Renal cortex interstitium (tissue), 15 donors: ENCODE measurements around the gene PPP1R3A. TPM values are rescaled to one million over a fixed set of nuclear protein-coding genes. Genes with fewer than 3 reads are reported as not detected.
"Not testable (repeated sequence)": the region's sequence is repeated elsewhere in the genome, so short reads cannot be mapped to it uniquely, and the experiment has no call there.

Experiments
- DNase-seq, 11 donors: peaks; one replicate each; pipeline ENCODE4 v3.0.0-alpha.2; 2013; ENCODE audit warnings: low read depth in 9 of 11, low spot score in 4 of 11; ENCODE audit errors: extremely low read depth in 1 of 11
- long read RNA-seq, 16 experiments: transcript quantifications; one replicate each; lab custom pipeline, GENCODE V29; 2026
- polyA plus RNA-seq, 3 donors: library from polyadenylated mRNA; unstranded; fragments of 120-200 nt; gene quantifications; one replicate each; pipeline ENCODE4 v1.2.1, GENCODE V29; 2013; ENCODE audit not compliant: insufficient read length in 3 of 3

Gene PPP1R3A
- polyA plus RNA-seq = under 1 TPM in 1 of 3 donors, not detected in 2; 0.04 TPM
- long read RNA-seq, donor 1 = 0 reads
- long read RNA-seq, donor 2 = 0 reads
- long read RNA-seq, donor 3 = 0 reads
- long read RNA-seq, donor 4 = 0 reads
- long read RNA-seq, donor 5 = 0 reads
- long read RNA-seq, donor 6 = 0 reads
- long read RNA-seq, donor 7 = 0 reads
- long read RNA-seq, donor 8 = 0 reads
- long read RNA-seq, donor 9 = 0 reads
- long read RNA-seq, donor 10 = 0 reads
- long read RNA-seq, donor 11 = 0 reads
- long read RNA-seq, donor 12 = 0 reads
- long read RNA-seq, donor 13 = 0 reads
- long read RNA-seq, donor 14 = 0 reads
- long read RNA-seq, donor 15 = 0 reads
- long read RNA-seq, donor 16 = 0 reads

- DNase-seq = no peak
Measured at GRCh38 chr7:113918946-113919345, at the start of gene PPP1R3A. PPP1R3A (minus strand) TSS chr7:113919009; CDS start chr7:113918996, 13 bp downstream.

DNA sequence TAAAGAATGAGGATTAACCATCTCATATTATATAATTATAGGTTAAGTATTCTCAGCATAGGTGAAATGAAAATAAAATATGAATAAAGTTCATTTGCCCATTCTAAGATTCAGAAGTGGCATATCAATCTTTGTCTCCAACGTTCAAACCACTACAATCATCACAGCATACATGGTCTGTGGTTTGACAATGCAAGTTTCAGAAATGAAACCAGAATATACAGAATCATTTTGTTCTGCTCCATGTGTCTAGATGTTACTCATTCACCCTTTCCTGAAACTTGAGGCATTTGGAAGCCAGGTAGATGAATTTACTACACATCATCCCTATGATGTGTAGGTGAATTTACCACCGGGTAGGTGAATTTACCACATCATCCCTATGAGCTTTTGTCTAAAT lies 44.5 kb upstream of the PPP1R3A start:
- DNase-seq = no peak

DNA sequence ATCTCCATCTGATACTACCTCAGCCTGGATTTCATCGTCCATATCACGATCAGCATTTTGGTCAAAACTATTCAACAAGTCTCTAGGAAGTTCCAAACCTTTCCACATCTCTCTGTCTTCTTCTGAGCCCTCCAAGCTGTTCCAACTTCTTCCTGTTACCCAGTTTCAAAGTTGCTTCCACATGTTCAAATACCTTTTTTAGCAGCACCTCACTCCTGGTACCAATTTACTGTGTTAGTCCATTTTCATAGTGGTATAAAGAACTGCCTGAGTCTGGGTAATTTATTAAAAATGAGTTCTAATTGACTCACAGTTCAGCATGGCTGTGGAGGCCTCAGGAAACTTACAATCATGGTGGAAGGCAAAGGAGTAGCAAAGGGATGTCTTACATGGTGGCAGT lies 41.1 kb upstream of the PPP1R3A start:
- DNase-seq = no peak

DNA sequence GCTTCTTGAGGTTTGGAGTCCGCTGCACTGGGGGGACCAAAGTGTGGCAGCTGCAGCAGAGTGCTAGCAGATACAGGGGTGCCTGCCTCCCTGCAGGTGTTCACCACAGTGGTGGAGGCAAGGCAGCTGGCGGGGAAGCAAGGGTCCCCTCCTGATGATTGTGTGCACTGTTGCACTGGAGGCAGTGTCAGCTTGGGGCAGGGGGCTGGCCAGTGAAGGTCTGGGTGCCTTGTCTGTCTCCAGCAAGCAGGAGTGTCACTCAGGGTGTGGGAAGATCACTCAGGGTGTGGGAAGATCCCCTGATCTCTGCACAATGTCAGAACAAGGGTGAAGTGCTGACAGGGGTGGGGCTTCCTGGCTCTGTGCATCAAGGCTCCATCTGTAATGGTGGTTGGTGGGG lies 36.3 kb upstream of the PPP1R3A start:
- no peak for DNase-seq

DNA sequence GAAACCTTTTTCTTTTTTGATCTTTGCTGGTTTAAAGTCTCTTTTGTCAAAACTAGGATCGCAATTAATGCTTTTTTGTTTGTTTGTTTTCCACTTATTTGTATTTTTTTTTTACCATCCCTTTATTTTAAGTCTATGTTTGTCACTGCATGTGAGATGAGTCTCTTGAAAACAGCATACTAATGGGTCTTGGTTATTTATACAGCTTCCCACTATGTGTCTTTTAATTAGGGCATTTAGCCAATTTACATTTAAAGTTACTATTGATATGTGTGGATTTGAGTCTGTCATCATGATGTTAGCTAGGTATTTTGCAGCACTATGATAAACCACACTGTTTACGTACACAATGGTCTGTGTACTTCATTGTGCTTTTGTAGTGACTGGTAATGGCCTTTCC lies 34.7 kb upstream of the PPP1R3A start:
- no peak for DNase-seq

GRCh38 chr7:113945018-113945938 lies 26.5 kb upstream of the PPP1R3A start:
- no peak for DNase-seq

GRCh38 chr7:113936982-113937381 lies 18.2 kb upstream of the PPP1R3A start:
- no peak for DNase-seq

DNA sequence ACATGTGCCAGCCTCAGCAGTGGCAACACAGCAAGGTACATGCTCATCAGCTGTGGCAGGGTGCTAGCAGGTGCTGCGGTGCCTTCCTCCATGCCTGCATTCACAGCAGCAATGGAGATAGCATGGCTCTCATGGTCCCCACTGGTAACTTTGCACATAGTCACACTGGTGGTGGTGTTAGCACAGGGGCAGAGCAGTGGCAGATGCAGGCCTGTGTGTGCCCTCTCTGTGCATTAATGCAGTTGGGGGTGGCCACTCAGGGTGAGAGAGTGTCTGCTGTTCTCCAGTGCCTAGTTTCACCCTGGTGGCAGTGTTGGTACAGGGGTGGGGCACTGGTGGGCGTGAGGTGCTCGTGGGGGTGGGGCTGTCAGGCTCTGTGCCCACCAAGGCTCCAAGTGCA lies 17.7 kb upstream of the PPP1R3A start:
- DNase-seq = no peak

GRCh38 chr7:113929389-113929788 lies 10.6 kb upstream of the PPP1R3A start:
- DNase-seq = not testable (repeated sequence)

DNA sequence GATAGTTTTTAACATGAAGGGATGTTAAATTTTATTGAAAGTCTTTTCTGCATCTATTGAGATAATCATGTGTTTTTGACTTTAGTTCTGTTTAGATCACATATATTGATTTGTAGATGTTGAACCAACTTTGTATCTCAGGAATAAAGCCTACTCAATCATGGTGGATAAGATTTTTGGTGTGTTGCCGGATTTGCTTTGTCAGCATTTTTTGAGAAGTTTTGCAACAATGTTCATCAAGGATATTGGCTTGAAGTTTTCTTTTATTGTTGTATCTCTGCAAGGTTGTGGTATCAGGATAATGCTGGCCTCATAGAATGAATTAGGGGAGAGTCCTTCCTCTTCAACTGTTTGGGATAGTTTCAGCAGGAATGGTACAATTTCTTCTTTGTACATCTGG lies 9.3 kb upstream of the PPP1R3A start:
- no peak for DNase-seq

DNA sequence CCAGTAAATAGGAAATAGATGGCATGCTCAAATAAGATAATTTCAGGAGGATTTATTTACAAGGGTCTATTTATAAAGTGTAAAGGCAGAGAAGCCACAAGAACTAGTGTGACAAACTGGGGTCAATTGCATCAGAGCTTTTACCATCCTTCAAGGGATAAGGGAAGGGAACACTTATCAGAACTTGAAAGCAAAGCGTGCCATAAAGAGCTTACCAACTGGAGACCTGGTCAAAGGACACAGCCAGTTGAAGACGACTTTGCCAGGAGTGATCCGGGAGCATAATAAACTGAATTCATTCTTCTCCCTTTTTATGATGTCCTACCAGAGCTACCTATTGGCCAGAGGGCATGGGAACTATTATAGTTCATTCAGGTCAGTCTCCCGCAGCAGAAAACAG lies 3.2 kb upstream of the PPP1R3A start:
- no peak for DNase-seq

DNA sequence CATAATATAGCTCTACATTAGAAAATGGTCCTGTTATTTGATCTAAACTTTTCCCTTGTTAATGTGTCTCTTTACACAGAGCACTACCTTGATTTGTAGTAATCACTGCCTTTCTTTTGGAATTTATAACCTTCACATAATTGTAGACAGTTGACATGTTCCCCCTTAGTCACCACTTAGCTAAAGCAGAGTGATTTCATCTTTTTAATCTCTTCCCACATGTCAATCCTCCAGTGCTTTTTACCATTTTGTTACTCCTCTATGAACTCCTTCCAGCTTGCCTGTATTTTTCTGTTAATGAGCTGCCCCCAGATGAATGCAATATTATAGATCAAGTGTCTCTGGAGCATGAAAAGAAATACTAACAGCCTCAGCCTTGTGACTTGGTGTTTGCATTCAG lies 2.6 kb upstream of the PPP1R3A start:
- no peak for DNase-seq

DNA sequence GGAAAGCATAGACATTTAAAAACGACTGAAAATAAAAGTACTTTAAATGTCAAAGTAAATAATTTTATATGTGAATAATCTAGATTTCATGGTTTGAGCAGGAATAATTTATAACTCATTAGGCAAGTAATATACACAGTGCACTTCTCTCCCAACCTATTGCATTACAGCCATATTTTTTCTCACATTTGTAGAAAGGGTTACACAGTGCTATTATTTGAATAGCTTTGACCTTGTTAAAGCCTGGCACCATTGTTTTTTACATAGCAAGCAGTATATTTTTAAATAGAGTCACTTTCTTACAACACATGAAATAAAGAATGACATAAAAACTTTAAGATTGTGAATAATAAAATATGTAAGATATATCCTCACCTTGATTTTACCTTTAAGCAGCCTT lies 969 bp downstream of the PPP1R3A start:
- no peak for DNase-seq

GRCh38 chr7:113915956-113916355 lies 2.9 kb downstream of the PPP1R3A start:
- no peak for DNase-seq

DNA sequence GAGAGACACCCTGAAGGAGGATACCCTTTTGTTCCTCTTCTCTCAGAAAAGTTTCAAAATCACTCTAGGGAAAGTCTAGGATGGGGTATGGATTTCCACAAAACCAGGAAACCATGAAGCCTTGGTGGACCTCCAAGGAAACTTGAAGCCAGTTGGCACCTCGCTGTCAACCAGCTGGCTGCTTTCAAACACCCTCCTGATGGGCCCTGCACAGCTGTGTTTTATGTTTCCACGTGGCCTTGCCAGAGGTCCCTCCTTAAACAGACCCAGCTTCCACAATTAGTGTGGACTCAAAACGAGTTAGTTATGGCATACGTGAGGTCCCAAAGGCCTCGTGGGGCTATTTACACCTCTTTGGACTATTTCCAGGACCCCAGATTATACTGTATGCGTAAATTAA lies 5.9 kb downstream of the PPP1R3A start:
- DNase-seq = no peak

DNA sequence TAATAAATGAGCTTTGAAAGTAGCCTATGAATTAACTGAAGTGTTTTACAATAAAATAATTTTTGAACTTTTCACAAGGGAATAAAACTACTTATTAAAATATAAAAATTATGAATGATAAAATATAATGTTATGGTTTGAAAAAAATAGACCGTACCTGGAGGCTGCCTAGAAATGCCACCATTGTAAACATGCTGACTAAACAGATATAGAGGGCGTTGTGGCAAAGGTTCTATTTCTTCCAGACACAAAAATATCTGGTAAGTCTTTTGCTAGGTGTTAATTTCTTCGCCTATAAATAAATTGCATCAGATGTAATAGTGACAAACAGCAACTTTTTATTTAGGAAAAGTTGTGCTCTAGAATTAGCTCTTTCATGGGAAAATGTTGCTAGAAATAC lies 11.2 kb downstream of the PPP1R3A start:
- no peak for DNase-seq

- no peak for DNase-seq
Measured at GRCh38 chr7:113904521-113904920, 14.3 kb downstream of the PPP1R3A start.

DNA sequence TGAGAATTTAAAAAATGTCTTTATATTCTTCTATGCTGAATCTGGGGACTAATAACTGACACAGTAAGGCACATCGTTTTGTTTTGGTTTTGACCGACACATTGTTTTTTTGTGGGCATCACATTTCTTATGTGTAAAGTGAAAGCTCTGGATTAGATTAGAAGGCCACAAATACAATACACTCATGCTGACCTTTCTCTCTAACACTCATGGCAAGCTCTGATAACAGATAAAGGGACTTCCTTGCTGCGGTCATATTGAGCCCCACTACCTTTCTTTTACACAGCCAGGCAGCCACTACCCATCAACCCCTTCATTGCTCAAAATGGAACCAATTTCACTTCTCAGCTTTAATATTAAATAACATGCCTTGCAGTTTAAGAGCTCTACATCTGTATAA lies 26.0 kb downstream of the PPP1R3A start:
- DNase-seq = no peak

GRCh38 chr7:113891828-113892227 lies 27.0 kb downstream of the PPP1R3A start:
- no peak for DNase-seq

- DNase-seq = no peak
Measured at GRCh38 chr7:113891031-113891350, 27.8 kb downstream of the PPP1R3A start.
